H9 (cell line): Measurements from ENCODE around the gene CILP2. TPM values are rescaled to one million over a fixed set of nuclear protein-coding genes. Genes with fewer than 3 reads are reported as not detected.

Source experiments
- DNase-seq: peaks from one replicate; pipeline ENCODE4 v3.0.0-alpha.2; 2017
- H2AFZ ChIP-seq: one replicate; pipeline ENCODE4 v1.6.1; 2013; ENCODE audit warnings: mild to moderate bottlenecking, low read length, control low read depth, moderate library complexity
- H2AK5ac ChIP-seq: 2 replicates; pipeline ENCODE4 v1.6.1; 2013; ENCODE audit warnings: low read length, control low read depth, mixed read lengths; ENCODE audit not compliant: insufficient read length
- H2BK120ac ChIP-seq: one replicate; pipeline ENCODE4 v1.6.1; 2013; ENCODE audit warnings: low read depth, mild to moderate bottlenecking, low read length, control low read depth, inconsistent platforms; ENCODE audit not compliant: poor library complexity, severe bottlenecking
- H2BK12ac ChIP-seq: 2 replicates; pipeline ENCODE4 v1.6.1; 2013; ENCODE audit warnings: low read length, control low read depth, mixed read lengths, low read depth; ENCODE audit not compliant: insufficient read length
- H2BK15ac ChIP-seq: 2 replicates; pipeline ENCODE4 v1.6.1; 2013; ENCODE audit warnings: low read depth, low read length, control low read depth
- H2BK20ac ChIP-seq: one replicate; pipeline ENCODE4 v1.6.1; 2013; ENCODE audit warnings: low read depth, mild to moderate bottlenecking, low read length, control low read depth, inconsistent platforms; ENCODE audit not compliant: poor library complexity, severe bottlenecking
- H2BK5ac ChIP-seq: 2 replicates; pipeline ENCODE4 v1.6.1; 2013; ENCODE audit warnings: low read length, control low read depth, mixed read lengths; ENCODE audit not compliant: insufficient read length
- H3K14ac ChIP-seq: 2 replicates; pipeline ENCODE4 v1.6.1; 2013; ENCODE audit warnings: low read length, control low read depth; ENCODE audit not compliant: insufficient read depth
- H3K18ac ChIP-seq: 2 replicates; pipeline ENCODE4 v1.6.1; 2013; ENCODE audit warnings: low read depth, mild to moderate bottlenecking, mixed read lengths, low read length, control low read depth; ENCODE audit not compliant: insufficient read length
- H3K23ac ChIP-seq: 2 replicates; pipeline ENCODE4 v1.6.1; 2013; ENCODE audit warnings: low read length, control low read depth, mixed read lengths, low read depth; ENCODE audit not compliant: insufficient read length
- H3K23me2 ChIP-seq: 2 replicates; pipeline ENCODE4 v1.6.1; 2013; ENCODE audit warnings: low read depth, mild to moderate bottlenecking, mixed read lengths, low read length, control low read depth; ENCODE audit not compliant: insufficient read length, poor library complexity, severe bottlenecking
- H3K27ac ChIP-seq: 2 replicates; pipeline ENCODE4 v1.5.1; 2013; ENCODE audit warnings: low read length, control low read depth, mixed read lengths, low read depth; ENCODE audit not compliant: insufficient read length
- H3K27me3 ChIP-seq: 2 replicates; pipeline ENCODE4 v1.6.1; 2013; ENCODE audit warnings: low read length, control low read depth, inconsistent platforms; ENCODE audit not compliant: insufficient read depth
- H3K4ac ChIP-seq: 2 replicates; pipeline ENCODE4 v1.6.1; 2013; ENCODE audit warnings: low read depth, mild to moderate bottlenecking, control low read depth, inconsistent platforms, low read length, moderate library complexity
- H3K4me1 ChIP-seq: 2 replicates; pipeline ENCODE4 v1.6.1; 2013; ENCODE audit warnings: low read length, control low read depth, inconsistent platforms; ENCODE audit not compliant: insufficient read depth
- H3K4me2 ChIP-seq: 2 replicates; pipeline ENCODE4 v1.6.1; 2013; ENCODE audit warnings: low read length, control low read depth, mixed read lengths; ENCODE audit not compliant: insufficient read length, insufficient read depth
- H3K56ac ChIP-seq: 2 replicates; pipeline ENCODE4 v1.6.1; 2013; ENCODE audit warnings: low read depth, mild to moderate bottlenecking, mixed read lengths, low read length, control low read depth; ENCODE audit not compliant: insufficient read length
- H3K79me1 ChIP-seq: 2 replicates; pipeline ENCODE4 v1.6.1; 2013; ENCODE audit warnings: low read depth, mild to moderate bottlenecking, moderate library complexity, low read length, control low read depth, inconsistent platforms; ENCODE audit not compliant: insufficient read depth, poor library complexity, severe bottlenecking
- H3K79me2 ChIP-seq: 2 replicates; pipeline ENCODE4 v1.6.1; 2013; ENCODE audit warnings: low read length, control low read depth, inconsistent platforms; ENCODE audit not compliant: insufficient read depth
- H3K9ac ChIP-seq: 2 replicates; pipeline ENCODE4 v1.6.1; 2013; ENCODE audit warnings: low read length, control low read depth, mixed read lengths; ENCODE audit not compliant: insufficient read length; ENCODE audit errors: extremely low read depth
- H3K9me3 ChIP-seq: one replicate; pipeline ENCODE4 v1.6.1; 2013; ENCODE audit warnings: low read depth, low read length, inconsistent platforms; ENCODE audit not compliant: control insufficient read depth
- H3T11ph ChIP-seq: one replicate; pipeline ENCODE4 v1.6.1; 2013; ENCODE audit warnings: mild to moderate bottlenecking, low read length, control low read depth, inconsistent platforms
- H4K20me1 ChIP-seq: one replicate; pipeline ENCODE4 v1.6.1; 2013; ENCODE audit not compliant: control insufficient read depth, insufficient read length, insufficient read depth
- H4K5ac ChIP-seq: 2 replicates; pipeline ENCODE4 v1.6.1; 2013; ENCODE audit warnings: low read depth, mild to moderate bottlenecking, mixed read lengths, low read length, control low read depth; ENCODE audit not compliant: insufficient read length
- H4K8ac ChIP-seq: replicated peaks from 2 replicates; pipeline ENCODE4 v1.6.1; 2013; ENCODE audit warnings: low read length, control low read depth, mixed read lengths, low read depth; ENCODE audit not compliant: insufficient read length
- H4K91ac ChIP-seq: 2 replicates; pipeline ENCODE4 v1.6.1; 2013; ENCODE audit warnings: low read depth, mild to moderate bottlenecking, moderate library complexity, mixed read lengths, low read length, control low read depth; ENCODE audit not compliant: insufficient read length
- H3K27ac Mint-ChIP-seq, 3 experiments: 2 replicates in 2 of 3; 3 replicates in 1 of 3; pipeline ENCODE4 v1.8.0; 2020 to 2021; ENCODE audit warnings: mixed read lengths in 3 of 3, mild to moderate bottlenecking in 1 of 3, moderate library complexity in 1 of 3
- H3K27me3 Mint-ChIP-seq: 2 replicates; pipeline ENCODE4 v1.8.0; 2021; ENCODE audit warnings: low read depth, mild to moderate bottlenecking, moderate library complexity, mixed read lengths
- H3K36me3 Mint-ChIP-seq, 3 experiments: 2 replicates in 2 of 3; 3 replicates in 1 of 3; pipeline ENCODE4 v1.8.0; 2020 to 2021; ENCODE audit warnings: low read depth in 3 of 3, mixed read lengths in 3 of 3; ENCODE audit not compliant: insufficient read depth in 1 of 3
- H3K4me1 Mint-ChIP-seq, 2 experiments: 2 replicates each; pipeline ENCODE4 v1.8.0; 2020; ENCODE audit warnings: mixed read lengths in 2 of 2
- H3K4me3 Mint-ChIP-seq, 2 experiments: 2 replicates in 1 of 2; 3 replicates in 1 of 2; pipeline ENCODE4 v1.8.0; 2020 to 2021; ENCODE audit warnings: mild to moderate bottlenecking in 2 of 2, mixed read lengths in 2 of 2, moderate library complexity in 1 of 2
- H3K9me3 Mint-ChIP-seq, 2 experiments: 2 replicates in 1 of 2; 3 replicates in 1 of 2; pipeline ENCODE4 v1.8.0; 2020; ENCODE audit warnings: mild to moderate bottlenecking in 2 of 2, mixed read lengths in 2 of 2, moderate library complexity in 1 of 2
- CTCF ChIP-seq: fragments of 200-600 bp; sonication (generic); conservative IDR thresholded peaks from 3 replicates; pipeline ENCODE4 v1.8.0; 2021; ENCODE audit warnings: antibody characterized with exemption, mild to moderate bottlenecking
- WGBS: extraction: QIAGEN DNeasy Blood & Tissue Kit; methylation state at CpG from one replicate; pipeline ENCODE4 v1.1.7; 2013; ENCODE audit warnings: missing lambda C conversion rate, low lambda C conversion rate, mixed read lengths; ENCODE audit not compliant: insufficient read length; ENCODE audit errors: extremely low coverage; 5-methylcytosine and 5-hydroxymethylcytosine counted together
- total RNA-seq: library from RNA; stranded (reverse); gene quantifications from 2 replicates; pipeline ENCODE4 v1.2.1, GENCODE V29; 2021

Gene CILP2
- total RNA-seq, 1 experiment from 2014 or later = 6.4 TPM

- no peak overlapping the region for H2BK12ac ChIP-seq
- H4K91ac ChIP-seq = no peak overlapping the region
- no peaks in the 10 kb centered on the region for H3K23me2 ChIP-seq
- TF ChIP-seq CTCF = no peak
- no peaks in the 10 kb centered on the region for H4K20me1 ChIP-seq
- no peak overlapping the region for H3K4me2 ChIP-seq
- no peak overlapping the region for H3T11ph ChIP-seq
- H3K23ac ChIP-seq = no peak overlapping the region
- no peak overlapping the region for H2BK15ac ChIP-seq
- no peak overlapping the region for H3K56ac ChIP-seq
- H3K18ac ChIP-seq = no peak overlapping the region
- H3K9me3 ChIP-seq = no peaks in the 10 kb centered on the region
- peaks cover 3% of the 10 kb centered on the region; the same call in 1 of the 2 replicates for H3K4me1 ChIP-seq
- no peaks in the 10 kb centered on the region for H3K79me2 ChIP-seq
- DNase-seq = no peak
- H2AK5ac ChIP-seq = no peak overlapping the region
- Mint-ChIP-seq H3K27ac (no peak overlapping the region), H3K27me3 (peaks cover 30% of the 10 kb centered on the region), H3K4me1 (peaks cover 17 to 19% of the 10 kb centered on the region in 2 experiments), H3K4me3 (no peak overlapping the region), H3K9me3 (peaks cover 0 to 7% of the 10 kb centered on the region in 2 experiments; a peak in 1 of 5 replicates), H3K36me3 (peaks cover 7 to 15% (median 12%) of the 10 kb centered on the region in 3 experiments; a peak in 6 of 7 replicates)
- H4K8ac ChIP-seq = no peak overlapping the region
- H2AFZ ChIP-seq = no peak overlapping the region
- WGBS = no CpG with 5 or more reads among the region's 11 CpGs
- no peak overlapping the region for H2BK120ac ChIP-seq
- H3K27me3 ChIP-seq = no peaks in the 10 kb centered on the region
- H3K27ac ChIP-seq = no peak overlapping the region
- H2BK20ac ChIP-seq = no peak overlapping the region
- H3K14ac ChIP-seq = no peak overlapping the region
- H3K79me1 ChIP-seq = no peaks in the 10 kb centered on the region
- no peak overlapping the region for H2BK5ac ChIP-seq
- no peak overlapping the region for H3K4ac ChIP-seq
- no peak overlapping the region for H3K9ac ChIP-seq
- no peak overlapping the region for H4K5ac ChIP-seq
Observed at GRCh38 chr19:19571071-19571786, 33.2 kb downstream of the CILP2 start.
